ENCODE data around the gene ANGEL2.

Gene ANGEL2

DNA sequence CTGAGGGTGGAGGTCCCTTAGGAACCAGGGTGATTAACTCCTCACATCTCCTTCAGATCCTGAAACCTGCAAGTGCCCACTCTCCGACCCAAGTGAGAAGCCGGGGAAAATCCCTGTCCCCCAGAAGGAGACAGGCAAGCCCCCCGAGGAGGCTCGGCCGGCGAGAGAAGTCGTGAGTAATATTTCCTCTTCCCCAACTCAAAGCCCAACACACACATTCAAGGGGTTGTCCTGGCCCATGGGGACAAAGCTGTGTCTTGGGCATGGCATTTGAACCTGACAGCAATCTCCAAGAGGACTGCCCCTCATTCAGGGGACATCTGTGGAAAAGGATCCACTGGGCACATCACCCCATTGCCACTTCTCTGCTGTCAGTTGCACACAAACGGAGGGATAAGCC lies 41.8 kb downstream of the ANGEL2 start:
- Histone ChIP-seq H3K36me3 (ENCODE audit: control insufficient read depth in 1 of 2, insufficient read depth in 2 of 2, low read length in 2 of 2) (peaks cover 3 to 6% of the 10 kb centered on the region in 2 experiments), H3K27ac (ENCODE audit: low read depth, low read length) (no peak overlapping the region), H3K4me1 (ENCODE audit: control insufficient read depth in 1 of 2, insufficient read depth in 2 of 2, low read length in 2 of 2) (peaks cover 9% of the 10 kb centered on the region in 2 experiments), H4K8ac (ENCODE audit: low read depth, low read length) (no peak overlapping the region), H2AK5ac (ENCODE audit: low read length) (no peak overlapping the region), H2AFZ (ENCODE audit: insufficient read depth, low read length, poor library complexity) (no peak overlapping the region), H3K79me2 (ENCODE audit: control insufficient read depth, insufficient read depth, low read length, poor library complexity) (no peaks in the 10 kb centered on the region), H2BK120ac (ENCODE audit: insufficient read depth, low read length, poor library complexity) (no peak overlapping the region), H2BK12ac (ENCODE audit: low read length) (no peak overlapping the region), H3K4ac (ENCODE audit: low read depth, low read length) (no peak overlapping the region), H3K23ac (ENCODE audit: low read length) (no peak overlapping the region), H3K18ac (ENCODE audit: low read length) (no peak overlapping the region), H3K27me3 (ENCODE audit: insufficient read depth, low read length) (no peaks in the 10 kb centered on the region), H3K9me3 (ENCODE audit: insufficient read depth, low read depth, low read length) (peaks cover 2% of the 10 kb centered on the region), H3K14ac (ENCODE audit: low read length) (no peak overlapping the region), H3K4me3 (ENCODE audit: low read depth, low read length) (no peak overlapping the region), H3K9ac (ENCODE audit: low read length) (no peak overlapping the region), H4K12ac (ENCODE audit: low read depth, low read length) (no peak overlapping the region), H4K91ac (ENCODE audit: low read depth, low read length) (no peak overlapping the region), H3K4me2 (ENCODE audit: low read length) (no peak overlapping the region), H2BK5ac (ENCODE audit: low read depth, low read length, poor library complexity) (no peak overlapping the region), H3K79me1 (ENCODE audit: low read length) (no peaks in the 10 kb centered on the region)
- no CpG with 5 or more reads among the region's 8 CpGs for WGBS (ENCODE audit: extremely low coverage, insufficient coverage, insufficient read length)
- no peak for DNase-seq

DNA sequence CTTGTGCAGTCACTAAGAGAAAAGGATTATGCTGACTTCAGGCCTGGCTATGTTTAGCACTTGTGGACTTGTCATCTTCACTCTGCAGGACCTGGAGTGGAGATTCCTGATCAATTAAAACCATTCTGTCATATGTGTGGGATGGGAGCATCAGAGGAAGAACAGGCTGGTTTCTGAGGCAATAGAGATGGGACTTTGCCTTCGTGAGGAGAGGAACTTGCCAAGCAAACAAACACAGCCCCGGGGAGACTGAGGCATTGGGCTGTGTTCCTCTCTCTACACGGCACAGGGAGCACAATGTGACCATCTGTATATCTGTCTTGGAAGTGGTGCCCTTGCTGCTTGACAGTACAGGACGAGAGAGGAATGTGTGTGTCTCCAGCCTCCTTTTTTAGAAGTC lies 42.2 kb downstream of the ANGEL2 start:
- no peak overlapping the region for H2AK5ac ChIP-seq (ENCODE audit: low read length)
- no peak overlapping the region for H3K4me3 ChIP-seq (ENCODE audit: low read depth, low read length)
- peaks cover 3 to 6% of the 10 kb centered on the region in 2 experiments for H3K36me3 ChIP-seq (ENCODE audit: control insufficient read depth in 1 of 2, insufficient read depth in 2 of 2, low read length in 2 of 2)
- no peak overlapping the region for H4K12ac ChIP-seq (ENCODE audit: low read depth, low read length)
- H3K79me1 ChIP-seq (ENCODE audit: low read length) = peaks cover 3% of the 10 kb centered on the region
- H2BK120ac ChIP-seq (ENCODE audit: insufficient read depth, low read length, poor library complexity) = no peak overlapping the region
- H3K4ac ChIP-seq (ENCODE audit: low read depth, low read length) = no peak overlapping the region
- no peak overlapping the region for H4K8ac ChIP-seq (ENCODE audit: low read depth, low read length)
- H3K27me3 ChIP-seq (ENCODE audit: insufficient read depth, low read length) = no peaks in the 10 kb centered on the region
- no peak overlapping the region for H3K18ac ChIP-seq (ENCODE audit: low read length)
- H3K4me2 ChIP-seq (ENCODE audit: low read length) = no peak overlapping the region
- no peaks in the 10 kb centered on the region for H3K79me2 ChIP-seq (ENCODE audit: control insufficient read depth, insufficient read depth, low read length, poor library complexity)
- H3K27ac ChIP-seq (ENCODE audit: low read depth, low read length) = no peak overlapping the region
- no peak overlapping the region for H3K14ac ChIP-seq (ENCODE audit: low read length)
- no peak overlapping the region for H3K9ac ChIP-seq (ENCODE audit: low read length)
- H2AFZ ChIP-seq (ENCODE audit: insufficient read depth, low read length, poor library complexity) = no peak overlapping the region
- H3K23ac ChIP-seq (ENCODE audit: low read length) = no peak overlapping the region
- no CpG with 5 or more reads among the region's 4 CpGs for WGBS (ENCODE audit: extremely low coverage, insufficient coverage, insufficient read length)
- no peak overlapping the region for H2BK5ac ChIP-seq (ENCODE audit: low read depth, low read length, poor library complexity)
- peaks cover 13 to 14% of the 10 kb centered on the region in 2 experiments for H3K4me1 ChIP-seq (ENCODE audit: control insufficient read depth in 1 of 2, insufficient read depth in 2 of 2, low read length in 2 of 2)
- DNase-seq = no peak
- H3K9me3 ChIP-seq (ENCODE audit: insufficient read depth, low read depth, low read length) = peaks cover 2% of the 10 kb centered on the region
- no peak overlapping the region for H2BK12ac ChIP-seq (ENCODE audit: low read length)
- H4K91ac ChIP-seq (ENCODE audit: low read depth, low read length) = no peak overlapping the region

DNA sequence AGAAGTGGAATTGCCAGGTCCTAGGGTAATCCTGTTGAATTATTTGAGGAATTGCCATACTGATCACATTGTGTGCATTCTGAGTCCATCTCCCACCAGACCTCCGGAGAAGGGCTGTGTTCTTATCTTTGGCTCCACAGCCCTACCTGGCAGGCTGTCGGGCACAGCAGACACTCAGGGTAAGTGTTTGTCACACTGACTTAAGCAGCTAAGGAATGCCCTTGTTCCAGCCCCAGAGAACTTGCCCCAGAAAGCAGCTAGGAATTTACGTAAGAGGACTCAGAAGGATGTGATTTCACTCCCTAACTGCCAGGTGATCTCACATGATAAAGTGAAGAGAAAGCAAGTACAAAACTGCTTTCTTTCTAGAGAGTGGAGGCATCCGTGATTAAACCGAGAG lies 44.4 kb downstream of the ANGEL2 start:
- no peak overlapping the region for H2AFZ ChIP-seq (ENCODE audit: insufficient read depth, low read length, poor library complexity)
- H2AK5ac ChIP-seq (ENCODE audit: low read length) = no peak overlapping the region
- H3K4ac ChIP-seq (ENCODE audit: low read depth, low read length) = no peak overlapping the region
- H3K79me1 ChIP-seq (ENCODE audit: low read length) = peaks cover 3% of the 10 kb centered on the region
- no peak overlapping the region for H3K9ac ChIP-seq (ENCODE audit: low read length)
- DNase-seq = peak in 1 of 2 donors; percentile 59
- H3K36me3 ChIP-seq (ENCODE audit: control insufficient read depth in 1 of 2, insufficient read depth in 2 of 2, low read length in 2 of 2) = peaks cover 3 to 6% of the 10 kb centered on the region in 2 experiments
- no peak overlapping the region for H3K4me3 ChIP-seq (ENCODE audit: low read depth, low read length)
- H2BK12ac ChIP-seq (ENCODE audit: low read length) = no peak overlapping the region
- H3K18ac ChIP-seq (ENCODE audit: low read length) = no peak overlapping the region
- H3K23ac ChIP-seq (ENCODE audit: low read length) = no peak overlapping the region
- no peak overlapping the region for H4K12ac ChIP-seq (ENCODE audit: low read depth, low read length)
- H3K9me3 ChIP-seq (ENCODE audit: insufficient read depth, low read depth, low read length) = peaks cover 2% of the 10 kb centered on the region
- H4K8ac ChIP-seq (ENCODE audit: low read depth, low read length) = no peak overlapping the region
- H3K14ac ChIP-seq (ENCODE audit: low read length) = no peak overlapping the region
- H3K27ac ChIP-seq (ENCODE audit: low read depth, low read length) = no peak overlapping the region
- H2BK5ac ChIP-seq (ENCODE audit: low read depth, low read length, poor library complexity) = no peak overlapping the region
- H3K4me1 ChIP-seq (ENCODE audit: control insufficient read depth in 1 of 2, insufficient read depth in 2 of 2, low read length in 2 of 2) = peaks cover 15 to 21% of the 10 kb centered on the region in 2 experiments
- no CpG with 5 or more reads among the region's 5 CpGs for WGBS (ENCODE audit: extremely low coverage, insufficient coverage, insufficient read length)
- H3K4me2 ChIP-seq (ENCODE audit: low read length) = no peak overlapping the region
- no peak overlapping the region for H4K91ac ChIP-seq (ENCODE audit: low read depth, low read length)
- H3K27me3 ChIP-seq (ENCODE audit: insufficient read depth, low read length) = no peaks in the 10 kb centered on the region
- no peak overlapping the region for H2BK120ac ChIP-seq (ENCODE audit: insufficient read depth, low read length, poor library complexity)
- no peaks in the 10 kb centered on the region for H3K79me2 ChIP-seq (ENCODE audit: control insufficient read depth, insufficient read depth, low read length, poor library complexity)

DNA sequence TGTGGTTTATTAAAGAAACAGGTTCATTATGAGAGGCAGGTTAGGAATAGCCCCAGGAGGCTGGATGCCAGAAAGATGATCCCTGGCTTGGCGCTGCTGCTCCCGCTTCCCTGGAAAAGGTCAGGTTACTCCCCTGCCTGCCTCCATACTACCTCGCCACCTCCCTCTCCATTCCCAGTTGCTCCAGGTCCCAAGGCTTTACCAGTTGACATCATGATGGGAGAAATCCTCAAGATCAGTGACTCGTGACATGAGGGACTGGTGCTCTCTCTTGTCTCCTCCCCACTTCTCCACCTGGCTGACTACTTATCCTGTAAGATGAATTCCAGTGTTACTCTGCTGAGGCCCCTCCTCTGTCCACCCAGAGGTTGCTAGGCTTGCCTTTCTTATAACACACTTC lies 45.6 kb downstream of the ANGEL2 start:
- Histone ChIP-seq H3K79me1 (ENCODE audit: low read length) (peaks cover 3% of the 10 kb centered on the region), H3K27me3 (ENCODE audit: insufficient read depth, low read length) (no peaks in the 10 kb centered on the region), H3K9me3 (ENCODE audit: insufficient read depth, low read depth, low read length) (no peaks in the 10 kb centered on the region), H3K79me2 (ENCODE audit: control insufficient read depth, insufficient read depth, low read length, poor library complexity) (no peaks in the 10 kb centered on the region), H3K9ac (ENCODE audit: low read length) (no peak overlapping the region), H4K12ac (ENCODE audit: low read depth, low read length) (no peak overlapping the region), H2AFZ (ENCODE audit: insufficient read depth, low read length, poor library complexity) (no peak overlapping the region), H3K4me1 (ENCODE audit: control insufficient read depth in 1 of 2, insufficient read depth in 2 of 2, low read length in 2 of 2) (peaks cover 15 to 24% of the 10 kb centered on the region in 2 experiments), H3K23ac (ENCODE audit: low read length) (no peak overlapping the region), H4K8ac (ENCODE audit: low read depth, low read length) (no peak overlapping the region), H4K91ac (ENCODE audit: low read depth, low read length) (no peak overlapping the region), H3K4me2 (ENCODE audit: low read length) (no peak overlapping the region), H2BK5ac (ENCODE audit: low read depth, low read length, poor library complexity) (no peak overlapping the region), H2AK5ac (ENCODE audit: low read length) (no peak overlapping the region), H2BK120ac (ENCODE audit: insufficient read depth, low read length, poor library complexity) (no peak overlapping the region), H3K18ac (ENCODE audit: low read length) (no peak overlapping the region), H3K4me3 (ENCODE audit: low read depth, low read length) (no peak overlapping the region), H3K27ac (ENCODE audit: low read depth, low read length) (no peak overlapping the region), H3K4ac (ENCODE audit: low read depth, low read length) (no peak overlapping the region), H3K36me3 (ENCODE audit: control insufficient read depth in 1 of 2, insufficient read depth in 2 of 2, low read length in 2 of 2) (peaks cover 3 to 4% of the 10 kb centered on the region in 2 experiments), H3K14ac (ENCODE audit: low read length) (no peak overlapping the region), H2BK12ac (ENCODE audit: low read length) (no peak overlapping the region)
- no peak for DNase-seq
- WGBS (ENCODE audit: extremely low coverage, insufficient coverage, insufficient read length) = no CpG with 5 or more reads among the region's 4 CpGs
